GM10248 (cell line): ENCODE data around the gene SDC3.

ENCODE experiments used
- CTCF ChIA-PET: fragments of 300-600 bp; sonication (Branson Sonifier 250); formaldehyde crosslinking; extraction: SDS; loops from one replicate; lab custom pipeline; 2021; ENCODE audit warnings: antibody characterized with exemption; lab: Yijun Ruan, JAX
- POLR2A ChIA-PET: fragments of 350-650 bp; sonication (Branson Sonifier 250); formaldehyde crosslinking; extraction: SDS; loops from one replicate; lab custom pipeline; 2020; ENCODE audit warnings: antibody characterized with exemption; lab: Yijun Ruan, JAX
- DNase-seq: peaks from one replicate; pipeline ENCODE4 v3.0.0; 2012; ENCODE audit errors: extremely low spot score
- TF ChIP-seq, protein P1 (sequence below): IDR thresholded peaks from 2 replicates; pipeline ENCODE4 v1.5.1; 2012; ENCODE audit warnings: mild to moderate bottlenecking, low read depth; ENCODE audit errors: extremely low read depth, missing control alignments, control extremely low read depth

SDC3 gene

DNA sequence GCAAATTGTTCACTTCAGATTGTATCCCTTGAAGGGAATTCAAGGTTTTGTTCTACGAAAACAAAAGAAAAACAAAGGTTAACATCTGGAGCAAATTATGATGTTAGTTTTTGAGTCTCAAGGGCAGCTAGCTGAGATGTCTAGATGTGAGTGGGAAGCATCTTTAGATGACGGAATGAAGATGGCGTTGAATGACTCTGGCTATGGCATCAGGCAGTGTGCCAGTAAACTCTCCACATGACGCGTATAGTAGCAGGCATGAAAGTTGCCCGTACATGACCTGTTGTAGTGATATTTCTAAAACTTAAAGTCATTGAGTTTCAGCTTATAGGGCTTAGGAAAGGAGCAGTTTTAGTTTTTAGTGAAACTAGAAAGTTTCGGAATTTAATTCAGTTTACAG is 12.3 kb upstream of the SDC3 start:
- ChIA-PET CTCF (interaction anchor here (0.9 to 18.3 kb wide), 5 partner anchors 9 to 201 kb away, joined by 3 to 245 read pairs (median 21); no protein-coding TSS in a partner anchor), POLR2A (interaction anchor here (0.5 to 0.6 kb wide), 2 partner anchors 93 to 188 kb away, joined by 3 to 5 read pairs; no protein-coding TSS in a partner anchor)
- TF ChIP-seq, protein P1, sequence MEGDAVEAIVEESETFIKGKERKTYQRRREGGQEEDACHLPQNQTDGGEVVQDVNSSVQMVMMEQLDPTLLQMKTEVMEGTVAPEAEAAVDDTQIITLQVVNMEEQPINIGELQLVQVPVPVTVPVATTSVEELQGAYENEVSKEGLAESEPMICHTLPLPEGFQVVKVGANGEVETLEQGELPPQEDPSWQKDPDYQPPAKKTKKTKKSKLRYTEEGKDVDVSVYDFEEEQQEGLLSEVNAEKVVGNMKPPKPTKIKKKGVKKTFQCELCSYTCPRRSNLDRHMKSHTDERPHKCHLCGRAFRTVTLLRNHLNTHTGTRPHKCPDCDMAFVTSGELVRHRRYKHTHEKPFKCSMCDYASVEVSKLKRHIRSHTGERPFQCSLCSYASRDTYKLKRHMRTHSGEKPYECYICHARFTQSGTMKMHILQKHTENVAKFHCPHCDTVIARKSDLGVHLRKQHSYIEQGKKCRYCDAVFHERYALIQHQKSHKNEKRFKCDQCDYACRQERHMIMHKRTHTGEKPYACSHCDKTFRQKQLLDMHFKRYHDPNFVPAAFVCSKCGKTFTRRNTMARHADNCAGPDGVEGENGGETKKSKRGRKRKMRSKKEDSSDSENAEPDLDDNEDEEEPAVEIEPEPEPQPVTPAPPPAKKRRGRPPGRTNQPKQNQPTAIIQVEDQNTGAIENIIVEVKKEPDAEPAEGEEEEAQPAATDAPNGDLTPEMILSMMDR: no peak
- DNase-seq: no peak

DNA sequence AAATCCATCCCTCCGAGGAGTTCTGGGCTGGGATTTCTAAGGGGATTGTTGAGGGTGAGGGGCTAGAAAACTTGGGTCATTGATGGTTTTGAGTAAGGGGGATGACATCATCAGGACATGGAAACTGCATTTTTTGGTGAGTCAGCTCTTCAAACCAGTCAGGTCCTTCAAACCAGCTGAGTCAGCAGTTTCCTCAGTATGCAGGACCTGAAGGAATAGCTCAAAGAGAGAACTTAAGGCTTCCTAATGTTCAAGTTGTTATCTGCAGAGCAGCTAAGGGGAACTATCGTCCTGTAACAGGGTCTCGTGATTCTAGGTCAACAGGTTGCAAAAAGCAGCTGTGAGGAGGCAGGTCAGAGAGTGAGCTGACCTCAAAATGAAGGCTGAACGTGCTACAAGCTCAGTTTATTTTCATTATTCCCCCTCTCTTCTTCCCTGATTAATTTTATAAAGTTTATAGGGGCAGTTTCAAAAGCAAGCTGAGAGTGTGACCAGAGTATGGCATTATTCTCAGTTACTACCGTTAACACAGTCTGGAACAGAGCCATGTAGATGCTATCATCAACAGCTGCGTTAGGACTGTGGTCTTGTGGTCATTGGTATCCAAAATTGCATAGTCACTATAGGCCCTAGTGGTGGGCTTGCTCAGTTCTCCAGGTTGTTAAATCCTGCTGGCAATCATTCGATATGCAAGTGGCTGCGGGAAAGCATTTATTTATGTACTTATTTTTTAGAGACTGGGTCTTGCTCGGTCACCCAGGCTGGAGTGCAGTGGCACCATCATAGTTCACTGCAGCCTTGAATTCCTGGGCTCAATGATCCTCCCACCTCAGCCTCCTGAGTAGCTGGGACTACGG is 10.7 kb upstream of the SDC3 start:
- TF ChIP-seq, protein P1: no peak
- DNase-seq: no peak
- CTCF ChIA-PET: interaction anchor here (1.0 to 18.3 kb wide), 10 partner anchors 8 to 199 kb away, joined by 3 to 245 read pairs (median 6); no protein-coding TSS in a partner anchor
- POLR2A ChIA-PET: no interaction called here

DNA sequence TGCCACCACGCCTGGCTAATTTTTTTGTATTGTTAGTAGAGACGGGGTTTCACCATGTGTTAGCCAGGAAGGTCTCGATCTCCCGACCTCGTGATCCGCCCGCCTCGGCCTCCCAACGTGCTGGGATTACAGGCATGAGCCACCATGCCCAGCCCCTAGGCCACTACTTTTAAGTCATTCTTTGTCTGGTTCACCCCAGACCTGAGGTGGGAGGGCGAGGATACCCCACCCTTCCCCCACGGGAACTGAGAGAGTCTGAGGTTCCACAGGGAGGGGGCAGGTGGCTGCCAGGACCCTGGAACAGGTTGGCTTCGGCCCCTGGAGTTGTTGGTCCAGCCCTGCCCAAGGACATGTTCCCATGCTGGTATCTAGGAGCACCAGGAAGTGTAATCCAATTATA is 7.7 kb upstream of the SDC3 start:
- POLR2A ChIA-PET: no interaction called here
- TF ChIP-seq, protein P1: no peak
- CTCF ChIA-PET: interaction anchor here (8.7 kb wide), 1 partner anchor 113 kb away, joined by 246 read pairs; no protein-coding TSS in a partner anchor
- DNase-seq: no peak

DNA sequence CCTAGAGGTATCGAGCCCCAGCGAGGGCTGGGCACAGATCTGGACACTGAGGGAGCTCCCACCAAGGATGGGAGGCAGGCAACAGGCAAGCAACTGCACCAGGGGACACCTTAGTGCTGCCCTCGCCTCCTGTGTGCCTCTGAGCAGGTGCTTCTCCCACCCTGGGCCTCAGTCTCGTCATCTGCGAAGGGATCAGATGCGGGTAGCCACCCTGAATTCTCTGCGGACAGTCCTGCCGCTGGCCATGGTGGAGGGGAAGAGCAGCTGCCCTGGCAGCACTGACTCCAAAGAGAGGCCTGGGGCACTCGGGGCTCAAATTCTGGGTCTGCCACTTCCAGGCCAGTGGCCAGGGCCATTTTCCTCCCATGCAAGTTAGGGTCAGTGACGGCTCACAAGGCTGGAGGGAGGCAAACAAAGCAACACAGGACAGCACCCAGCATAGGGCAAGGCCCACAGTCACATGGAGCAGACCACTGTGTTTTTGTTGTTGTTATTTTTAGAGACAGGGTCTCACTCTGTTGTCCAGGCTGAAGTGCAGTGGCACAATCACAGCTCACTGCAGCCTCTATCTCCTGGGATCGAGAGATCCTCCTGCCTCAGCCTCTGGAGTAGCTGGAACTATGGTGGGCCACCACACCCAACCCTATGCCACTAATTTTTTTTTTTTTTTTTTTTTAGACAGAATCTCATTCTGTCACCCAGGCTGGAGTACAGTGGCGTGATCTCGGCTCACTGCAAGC is 7.1 kb upstream of the SDC3 start:
- no peak for DNase-seq
- TF ChIP-seq, protein P1: no peak
- CTCF ChIA-PET: interaction anchor here (0.9 to 8.7 kb wide), 5 partner anchors 9 to 136 kb away, joined by 3 to 246 read pairs (median 15); no protein-coding TSS in a partner anchor
- POLR2A ChIA-PET: no interaction called here

DNA sequence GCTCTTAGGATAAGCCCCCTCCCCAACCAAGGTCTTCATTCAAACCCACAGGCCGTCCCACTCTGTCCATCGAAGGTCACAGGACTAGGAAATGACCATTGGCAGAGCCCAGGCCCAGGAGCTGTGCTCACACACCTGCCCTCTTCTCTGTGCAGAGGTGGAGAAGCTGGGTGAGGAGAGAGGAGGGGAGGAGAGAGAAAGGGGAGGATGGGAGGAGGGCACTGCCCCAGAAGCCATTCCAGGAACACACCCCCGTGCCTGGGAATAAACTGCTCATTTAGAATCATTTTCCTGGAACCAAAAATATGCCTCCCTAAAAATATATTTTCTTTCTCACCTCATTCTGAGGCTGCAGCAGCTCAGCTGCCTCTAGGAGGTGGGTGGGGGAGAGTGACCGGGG is 6.4 kb upstream of the SDC3 start:
- no peak for DNase-seq
- TF ChIP-seq, protein P1: no peak
- POLR2A ChIA-PET: interaction anchor here (0.7 kb wide), 1 partner anchor 723 kb away, joined by 3 read pairs; no protein-coding TSS in a partner anchor
- CTCF ChIA-PET: interaction anchor here (0.9 to 8.7 kb wide), 6 partner anchors 10 to 195 kb away, joined by 3 to 246 read pairs (median 26); no protein-coding TSS in a partner anchor

DNA sequence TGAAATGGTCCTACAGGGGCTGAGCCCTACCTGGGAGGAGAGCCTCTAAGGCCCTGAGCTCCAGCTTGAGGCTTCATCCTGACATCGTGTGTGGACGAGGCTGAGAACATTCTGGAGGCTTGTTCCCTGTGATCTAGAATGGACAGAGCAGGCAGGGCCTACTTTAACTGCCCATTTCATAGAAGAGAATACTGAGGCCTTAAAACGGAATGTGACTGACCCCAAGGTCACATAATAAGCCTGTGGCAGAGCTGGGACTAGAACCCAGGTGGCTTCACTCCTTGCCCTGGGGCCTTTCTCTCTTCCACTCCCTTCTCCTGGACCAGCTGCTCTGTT is 6.0 kb upstream of the SDC3 start:
- TF ChIP-seq, protein P1: no peak
- POLR2A ChIA-PET: interaction anchor here (0.7 kb wide), 1 partner anchor 723 kb away, joined by 3 read pairs; no protein-coding TSS in a partner anchor
- no peak for DNase-seq
- CTCF ChIA-PET: interaction anchor here (1.1 to 8.7 kb wide), 7 partner anchors 10 to 195 kb away, joined by 3 to 246 read pairs (median 37); no protein-coding TSS in a partner anchor
